Muscle layer of duodenum (tissue), 2 donors: Measurements from ENCODE around the gene FZD7.
A peak's percentile ranks its signal among the peaks of the same experiment; 100 is the strongest.

Experiments
- H3K27ac ChIP-seq: one replicate; pipeline ENCODE4 v1.7.0; 2013; ENCODE audit warnings: mild to moderate bottlenecking, low read length
- H3K27me3 ChIP-seq: one replicate; pipeline ENCODE4 v1.7.0; 2013; ENCODE audit warnings: low read depth, mild to moderate bottlenecking, control low read depth, low read length
- H3K36me3 ChIP-seq, 2 donors: one replicate each; pipeline ENCODE4 v1.7.0; 2013; ENCODE audit warnings: low read length in 2 of 2, control low read depth in 1 of 2, mild to moderate bottlenecking in 1 of 2; ENCODE audit not compliant: insufficient read depth in 2 of 2, control insufficient read depth in 1 of 2
- H3K4me1 ChIP-seq, 2 donors: one replicate each; pipeline ENCODE4 v1.7.0; 2013; ENCODE audit warnings: low read length in 2 of 2, mild to moderate bottlenecking in 2 of 2, control low read depth in 1 of 2, moderate library complexity in 1 of 2; ENCODE audit not compliant: insufficient read depth in 2 of 2, control insufficient read depth in 1 of 2
- H3K4me3 ChIP-seq, 2 donors: one replicate each; pipeline ENCODE4 v1.7.0; 2013; ENCODE audit warnings: low read length in 2 of 2, low read depth in 1 of 2, mild to moderate bottlenecking in 1 of 2
- H3K9me3 ChIP-seq, 2 donors: one replicate each; pipeline ENCODE4 v1.7.0; 2013; ENCODE audit warnings: low read length in 2 of 2, control low read depth in 1 of 2, mild to moderate bottlenecking in 1 of 2; ENCODE audit not compliant: control insufficient read depth in 1 of 2
- donor health status: healthy.

Gene FZD7

GRCh38 chr2:202033317-202034248 is at the start of gene FZD7:
TSS of gene FZD7 (plus strand) at chr2:202033855. CDS start at chr2:202034648, 793 bp downstream.
- Histone ChIP-seq H3K4me3 (peak within 1 kb of the TSS; percentile 81 to 86), H3K27me3 (no peaks in the 10 kb centered on the region), H3K9me3 (no peaks in the 10 kb centered on the region), H3K27ac (peak within 1 kb of the TSS; percentile 91), H3K4me1 (peaks cover 0 to 3% of the 10 kb centered on the region in 2 donors), H3K36me3 (peaks cover 0 to 7% of the 10 kb centered on the region in 2 donors)

DNA sequence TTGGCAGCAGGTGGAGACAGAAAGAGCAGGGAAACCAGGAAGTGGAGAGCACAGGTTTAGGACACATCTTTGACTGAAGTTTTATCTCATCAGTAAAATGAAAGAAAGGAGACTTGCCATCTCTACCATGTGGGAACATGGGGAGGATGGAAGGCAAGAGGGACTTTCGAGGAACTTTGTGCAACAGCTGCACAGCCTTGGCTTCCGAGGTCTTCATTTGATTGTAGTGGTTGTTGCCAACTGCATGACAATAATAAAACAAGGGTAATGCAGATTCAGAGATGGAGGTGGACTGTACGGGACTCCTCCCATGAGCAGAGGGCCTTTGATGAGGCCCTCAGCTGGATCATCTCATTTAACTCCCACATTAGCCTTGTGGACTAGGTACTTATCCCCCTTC is 49.3 kb upstream of the FZD7 start:
- Histone ChIP-seq H3K4me3 (no peak overlapping the region), H3K36me3 (no peaks in the 10 kb centered on the region), H3K27ac (no peak overlapping the region), H3K9me3 (no peaks in the 10 kb centered on the region), H3K27me3 (no peaks in the 10 kb centered on the region), H3K4me1 (peaks cover 0 to 9% of the 10 kb centered on the region in 2 donors)

- no peak overlapping the region for H3K4me3 ChIP-seq
- H3K4me1 ChIP-seq, result peaks cover 0 to 9% of the 10 kb centered on the region in 2 donors
- H3K27me3 ChIP-seq, result no peaks in the 10 kb centered on the region
- no peak overlapping the region for H3K27ac ChIP-seq
- no peaks in the 10 kb centered on the region for H3K36me3 ChIP-seq
- H3K9me3 ChIP-seq, result no peaks in the 10 kb centered on the region
Observed at GRCh38 chr2:201984800-201985525, 48.7 kb upstream of the FZD7 start.

GRCh38 chr2:201985728-201986462 is 47.8 kb upstream of the FZD7 start:
- H3K36me3 ChIP-seq, result no peaks in the 10 kb centered on the region
- H3K27ac ChIP-seq, result no peak overlapping the region
- H3K9me3 ChIP-seq, result no peaks in the 10 kb centered on the region
- H3K4me1 ChIP-seq, result peaks cover 0 to 9% of the 10 kb centered on the region in 2 donors
- no peak overlapping the region for H3K4me3 ChIP-seq
- H3K27me3 ChIP-seq, result no peaks in the 10 kb centered on the region

DNA sequence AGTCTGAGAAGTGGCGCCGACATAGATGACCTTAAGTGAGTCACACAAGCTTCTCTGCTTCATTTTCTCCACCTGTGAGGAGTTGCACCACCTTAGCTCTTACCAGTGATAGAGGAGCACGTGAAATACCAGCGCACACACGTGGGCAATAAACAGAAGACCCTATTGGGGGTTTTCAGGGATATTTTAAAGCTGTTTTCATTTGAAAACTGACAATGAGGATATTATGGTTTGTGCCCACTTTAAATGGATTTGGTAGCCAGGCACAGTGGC is 47.3 kb upstream of the FZD7 start:
- H3K9me3 ChIP-seq, result no peaks in the 10 kb centered on the region

GRCh38 chr2:201987426-201987825 is 46.2 kb upstream of the FZD7 start:
- Histone ChIP-seq H3K36me3 (no peaks in the 10 kb centered on the region), H3K4me1 (peaks cover 0 to 9% of the 10 kb centered on the region in 2 donors), H3K9me3 (no peaks in the 10 kb centered on the region), H3K4me3 (no peak overlapping the region), H3K27ac (no peak overlapping the region), H3K27me3 (no peaks in the 10 kb centered on the region)

More for the DNA sequence above, 47.3 kb upstream of the FZD7 start:
- Histone ChIP-seq H3K36me3 (no peaks in the 10 kb centered on the region), H3K27me3 (no peaks in the 10 kb centered on the region), H3K4me1 (peaks cover 0 to 9% of the 10 kb centered on the region in 2 donors), H3K4me3 (no peak overlapping the region), H3K27ac (no peak overlapping the region)

GRCh38 chr2:201990069-201990468 is 43.6 kb upstream of the FZD7 start:
- Histone ChIP-seq H3K9me3 (no peaks in the 10 kb centered on the region), H3K27me3 (no peaks in the 10 kb centered on the region), H3K4me3 (no peak overlapping the region), H3K27ac (no peak overlapping the region), H3K4me1 (peaks cover 0 to 3% of the 10 kb centered on the region in 2 donors), H3K36me3 (no peaks in the 10 kb centered on the region)

- no peak overlapping the region for H3K4me3 ChIP-seq
- H3K27me3 ChIP-seq, result no peaks in the 10 kb centered on the region
- peaks cover 0 to 4% of the 10 kb centered on the region in 2 donors for H3K4me1 ChIP-seq
- H3K36me3 ChIP-seq, result no peaks in the 10 kb centered on the region
- H3K27ac ChIP-seq, result no peak overlapping the region
- no peaks in the 10 kb centered on the region for H3K9me3 ChIP-seq
Observed at GRCh38 chr2:201992960-201993359, 40.7 kb upstream of the FZD7 start.

- Histone ChIP-seq H3K36me3 (no peaks in the 10 kb centered on the region), H3K27ac (no peak overlapping the region), H3K9me3 (no peaks in the 10 kb centered on the region), H3K4me1 (peaks cover 0 to 4% of the 10 kb centered on the region in 2 donors), H3K4me3 (no peak overlapping the region), H3K27me3 (no peaks in the 10 kb centered on the region)
Observed at GRCh38 chr2:201994973-201995638, 38.5 kb upstream of the FZD7 start.

GRCh38 chr2:201996006-201996405 is 37.6 kb upstream of the FZD7 start:
- Histone ChIP-seq H3K4me3 (no peak overlapping the region), H3K4me1 (peaks cover 0 to 4% of the 10 kb centered on the region in 2 donors), H3K27ac (no peak overlapping the region), H3K36me3 (no peaks in the 10 kb centered on the region), H3K27me3 (no peaks in the 10 kb centered on the region), H3K9me3 (no peaks in the 10 kb centered on the region)
